GM12878 (cell line): ENCODE data around the gene POR.

Source experiments
- CHD1 ChIP-seq: IDR thresholded peaks from 2 replicates; pipeline ENCODE4 v1.6.1; 2012; ENCODE audit warnings: low read depth, low read length, improper control_type of control experiment
- EGR1 ChIP-seq, 2 experiments: IDR thresholded peaks; 1 replicate in 1 of 2; 2 replicates in 1 of 2; pipeline ENCODE4 v1.6.1; 2011 to 2012; ENCODE audit warnings: low read depth in 2 of 2, low read length in 2 of 2, borderline replicate concordance in 1 of 2, mild to moderate bottlenecking in 1 of 2, moderate library complexity in 1 of 2
- EZH2 ChIP-seq: IDR thresholded peaks from 2 replicates; pipeline ENCODE4 v1.6.1; 2012; ENCODE audit warnings: low read depth, mild to moderate bottlenecking, control low read depth, inconsistent platforms, low read length, borderline replicate concordance; ENCODE audit not compliant: control insufficient read depth
- NR2C2 ChIP-seq: IDR thresholded peaks from 2 replicates; pipeline ENCODE4 v1.6.1; 2011; ENCODE audit warnings: borderline replicate concordance, low read depth; ENCODE audit not compliant: control insufficient read depth, insufficient read length
- RFX5 ChIP-seq: IDR thresholded peaks from 2 replicates; pipeline ENCODE4 v1.6.1; 2011; ENCODE audit warnings: low read depth, low read length, improper control_type of control experiment
- TF ChIP-seq, protein P1 (sequence below), 3 experiments: IDR thresholded peaks in 2 of 3; conservative IDR thresholded peaks in 1 of 3; 2 replicates each; pipeline ENCODE4 v1.5.1; 2011; ENCODE audit warnings: low read depth in 3 of 3, low read length in 3 of 3, mild to moderate bottlenecking in 3 of 3, control low read depth in 2 of 3, moderate library complexity in 2 of 3, inconsistent platforms in 1 of 3, mixed read lengths in 1 of 3; ENCODE audit not compliant: control insufficient read depth in 2 of 3, insufficient read depth in 1 of 3; ENCODE audit errors: extremely low read depth in 1 of 3
- TF ChIP-seq, protein P2 (sequence below): fragments of 450-650 bp; formaldehyde crosslinking; IDR thresholded peaks from 2 replicates; pipeline ENCODE4 v1.4.0; 2022; ENCODE audit warnings: mild to moderate bottlenecking, moderate library complexity

DNA sequence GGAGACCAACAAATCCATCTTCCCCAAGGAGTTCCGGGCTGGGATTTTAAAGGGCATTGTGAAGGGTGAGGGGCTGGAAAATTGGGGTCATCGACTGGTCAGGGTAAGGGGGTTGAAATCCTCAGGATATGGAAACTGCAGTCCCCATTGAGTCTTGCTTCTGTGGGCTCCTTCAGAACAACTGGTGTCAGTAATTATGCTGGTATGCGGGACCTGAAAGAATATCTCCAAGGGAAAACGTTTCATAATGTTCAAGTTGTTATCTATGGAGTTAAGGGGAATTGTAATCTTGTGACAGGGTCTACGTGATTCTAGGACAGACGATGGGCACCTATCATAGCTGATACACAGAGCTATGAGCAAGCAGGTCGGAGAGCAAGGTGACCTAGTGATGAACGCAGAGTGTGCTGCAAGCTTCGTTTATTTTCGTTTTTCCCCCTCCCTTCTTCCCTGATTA lies 36.6 kb upstream of the POR start:
- TF ChIP-seq, protein P1, sequence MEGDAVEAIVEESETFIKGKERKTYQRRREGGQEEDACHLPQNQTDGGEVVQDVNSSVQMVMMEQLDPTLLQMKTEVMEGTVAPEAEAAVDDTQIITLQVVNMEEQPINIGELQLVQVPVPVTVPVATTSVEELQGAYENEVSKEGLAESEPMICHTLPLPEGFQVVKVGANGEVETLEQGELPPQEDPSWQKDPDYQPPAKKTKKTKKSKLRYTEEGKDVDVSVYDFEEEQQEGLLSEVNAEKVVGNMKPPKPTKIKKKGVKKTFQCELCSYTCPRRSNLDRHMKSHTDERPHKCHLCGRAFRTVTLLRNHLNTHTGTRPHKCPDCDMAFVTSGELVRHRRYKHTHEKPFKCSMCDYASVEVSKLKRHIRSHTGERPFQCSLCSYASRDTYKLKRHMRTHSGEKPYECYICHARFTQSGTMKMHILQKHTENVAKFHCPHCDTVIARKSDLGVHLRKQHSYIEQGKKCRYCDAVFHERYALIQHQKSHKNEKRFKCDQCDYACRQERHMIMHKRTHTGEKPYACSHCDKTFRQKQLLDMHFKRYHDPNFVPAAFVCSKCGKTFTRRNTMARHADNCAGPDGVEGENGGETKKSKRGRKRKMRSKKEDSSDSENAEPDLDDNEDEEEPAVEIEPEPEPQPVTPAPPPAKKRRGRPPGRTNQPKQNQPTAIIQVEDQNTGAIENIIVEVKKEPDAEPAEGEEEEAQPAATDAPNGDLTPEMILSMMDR (IDR thresholded peaks at IDR 0.05 in 2 of 3, conservative IDR thresholded peaks at IDR 0.05 in 1 of 3; ENCODE audit: control insufficient read depth in 2 of 3, extremely low read depth in 1 of 3, insufficient read depth in 1 of 3, low read depth in 3 of 3, low read length in 3 of 3): no peak
- TF ChIP-seq EZH2: no peak
- no peak for TF ChIP-seq CHD1
- no peak for TF ChIP-seq EGR1 (IDR thresholded peaks at IDR 0.05; ENCODE audit: borderline replicate concordance in 1 of 2, low read depth in 2 of 2, low read length in 2 of 2)
- no peak for TF ChIP-seq NR2C2
- no peak for TF ChIP-seq RFX5
- TF ChIP-seq, protein P2, sequence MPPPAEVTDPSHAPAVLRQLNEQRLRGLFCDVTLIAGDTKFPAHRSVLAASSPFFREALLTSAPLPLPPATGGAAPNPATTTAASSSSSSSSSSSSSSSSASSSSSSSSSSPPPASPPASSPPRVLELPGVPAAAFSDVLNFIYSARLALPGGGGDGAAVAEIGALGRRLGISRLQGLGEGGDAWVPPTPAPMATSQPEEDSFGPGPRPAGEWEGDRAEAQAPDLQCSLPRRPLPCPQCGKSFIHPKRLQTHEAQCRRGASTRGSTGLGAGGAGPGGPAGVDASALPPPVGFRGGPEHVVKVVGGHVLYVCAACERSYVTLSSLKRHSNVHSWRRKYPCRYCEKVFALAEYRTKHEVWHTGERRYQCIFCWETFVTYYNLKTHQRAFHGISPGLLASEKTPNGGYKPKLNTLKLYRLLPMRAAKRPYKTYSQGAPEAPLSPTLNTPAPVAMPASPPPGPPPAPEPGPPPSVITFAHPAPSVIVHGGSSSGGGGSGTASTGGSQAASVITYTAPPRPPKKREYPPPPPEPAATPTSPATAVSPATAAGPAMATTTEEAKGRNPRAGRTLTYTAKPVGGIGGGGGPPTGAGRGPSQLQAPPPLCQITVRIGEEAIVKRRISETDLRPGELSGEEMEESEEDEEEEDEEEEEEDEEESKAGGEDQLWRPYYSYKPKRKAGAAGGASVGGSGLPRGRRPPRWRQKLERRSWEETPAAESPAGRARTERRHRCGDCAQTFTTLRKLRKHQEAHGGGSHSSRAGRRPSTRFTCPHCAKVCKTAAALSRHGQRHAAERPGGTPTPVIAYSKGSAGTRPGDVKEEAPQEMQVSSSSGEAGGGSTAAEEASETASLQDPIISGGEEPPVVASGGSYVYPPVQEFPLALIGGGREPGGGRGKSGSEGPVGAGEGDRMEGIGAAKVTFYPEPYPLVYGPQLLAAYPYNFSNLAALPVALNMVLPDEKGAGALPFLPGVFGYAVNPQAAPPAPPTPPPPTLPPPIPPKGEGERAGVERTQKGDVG (CRISPR knock-in tag): no peak
